Measurements from ENCODE around the gene KRT71.

The KRT71 gene

DNA sequence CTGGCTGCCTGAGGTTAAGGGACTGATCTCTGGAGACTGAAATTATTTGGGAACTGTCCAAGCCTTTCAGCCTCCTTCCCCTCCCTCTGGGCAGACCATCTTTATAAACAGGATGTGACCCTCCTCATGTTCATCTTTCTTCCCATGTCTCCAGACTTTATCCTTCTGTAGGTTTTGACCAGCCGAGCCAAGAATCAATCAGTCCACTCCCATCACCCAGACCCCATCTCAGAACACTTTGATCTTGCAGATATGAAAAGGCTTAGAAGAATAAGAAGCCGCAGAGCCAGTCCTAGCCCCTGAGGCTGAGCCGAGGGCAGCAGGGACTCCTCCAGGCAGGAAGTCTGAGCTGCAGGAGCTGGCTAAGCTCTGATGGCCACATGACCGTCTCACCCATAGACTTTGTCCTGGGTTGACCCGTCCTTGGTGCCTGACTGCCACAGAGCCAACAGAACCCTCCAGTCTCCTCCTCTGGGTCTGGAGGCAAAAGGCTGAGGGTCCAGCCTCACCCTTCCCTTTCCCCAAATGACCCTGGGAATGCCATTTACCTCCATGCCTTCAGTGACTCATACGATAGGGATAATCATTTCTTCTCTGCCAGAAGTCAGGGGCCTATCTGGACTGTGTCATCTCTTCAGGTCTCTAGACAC, 1.6 kb downstream of the KRT71 start:
- Mint-ChIP-seq H3K4me1 (peaks cover 9% of the 10 kb centered on the region), H3K36me3 (ENCODE audit: low read depth) (no peaks in the 10 kb centered on the region), H3K27ac (no peak overlapping the region), H3K9me3 (no peaks in the 10 kb centered on the region), H3K4me3 (no peak overlapping the region), H3K27me3 (ENCODE audit: low read depth, poor library complexity) (peaks cover 14% of the 10 kb centered on the region)
- no peak for DNase-seq
- TF ChIP-seq, protein P1, sequence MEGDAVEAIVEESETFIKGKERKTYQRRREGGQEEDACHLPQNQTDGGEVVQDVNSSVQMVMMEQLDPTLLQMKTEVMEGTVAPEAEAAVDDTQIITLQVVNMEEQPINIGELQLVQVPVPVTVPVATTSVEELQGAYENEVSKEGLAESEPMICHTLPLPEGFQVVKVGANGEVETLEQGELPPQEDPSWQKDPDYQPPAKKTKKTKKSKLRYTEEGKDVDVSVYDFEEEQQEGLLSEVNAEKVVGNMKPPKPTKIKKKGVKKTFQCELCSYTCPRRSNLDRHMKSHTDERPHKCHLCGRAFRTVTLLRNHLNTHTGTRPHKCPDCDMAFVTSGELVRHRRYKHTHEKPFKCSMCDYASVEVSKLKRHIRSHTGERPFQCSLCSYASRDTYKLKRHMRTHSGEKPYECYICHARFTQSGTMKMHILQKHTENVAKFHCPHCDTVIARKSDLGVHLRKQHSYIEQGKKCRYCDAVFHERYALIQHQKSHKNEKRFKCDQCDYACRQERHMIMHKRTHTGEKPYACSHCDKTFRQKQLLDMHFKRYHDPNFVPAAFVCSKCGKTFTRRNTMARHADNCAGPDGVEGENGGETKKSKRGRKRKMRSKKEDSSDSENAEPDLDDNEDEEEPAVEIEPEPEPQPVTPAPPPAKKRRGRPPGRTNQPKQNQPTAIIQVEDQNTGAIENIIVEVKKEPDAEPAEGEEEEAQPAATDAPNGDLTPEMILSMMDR (IDR thresholded peaks at IDR 0.05): no peak

DNA sequence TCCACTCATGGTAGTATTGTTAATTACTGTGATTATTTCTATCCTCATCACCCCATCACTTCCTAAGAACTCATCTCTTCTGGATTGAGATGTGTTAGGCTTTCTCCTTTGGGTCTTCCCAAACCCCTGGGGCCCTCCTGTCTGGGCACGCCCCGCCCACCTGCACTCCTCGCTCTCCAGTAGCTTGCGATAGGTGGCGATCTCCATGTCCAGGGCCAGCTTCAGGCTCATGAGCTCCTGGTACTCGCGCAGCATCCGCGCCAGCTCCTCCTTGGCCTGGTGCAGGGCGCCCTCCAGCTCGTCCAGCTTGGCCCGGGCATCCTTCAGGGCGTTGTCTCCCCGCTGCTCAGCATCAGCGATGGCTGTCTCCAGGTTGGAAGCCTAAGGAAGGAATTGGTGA, 6.8 kb downstream of the KRT71 start:
- peaks cover 7% of the 10 kb centered on the region for H3K27me3 Mint-ChIP-seq (ENCODE audit: low read depth, poor library complexity)
- no peaks in the 10 kb centered on the region for H3K36me3 Mint-ChIP-seq (ENCODE audit: low read depth)
- H3K27ac Mint-ChIP-seq: no peak overlapping the region
- peaks cover 18% of the 10 kb centered on the region for H3K4me1 Mint-ChIP-seq
- no peaks in the 10 kb centered on the region for H3K9me3 Mint-ChIP-seq
- TF ChIP-seq, protein P1 (IDR thresholded peaks at IDR 0.05): no peak
- DNase-seq: no peak
- H3K4me3 Mint-ChIP-seq: no peak overlapping the region

- H3K36me3 Mint-ChIP-seq (ENCODE audit: low read depth): no peaks in the 10 kb centered on the region
- no peak overlapping the region for H3K4me3 Mint-ChIP-seq
- no peaks in the 10 kb centered on the region for H3K9me3 Mint-ChIP-seq
- no peak overlapping the region for H3K27ac Mint-ChIP-seq
- H3K27me3 Mint-ChIP-seq (ENCODE audit: low read depth, poor library complexity): peaks cover 5% of the 10 kb centered on the region
- no peak for DNase-seq
- H3K4me1 Mint-ChIP-seq: peaks cover 27% of the 10 kb centered on the region
- TF ChIP-seq, protein P1 (IDR thresholded peaks at IDR 0.05): no peak
Measured at GRCh38 chr12:52543985-52544883, 8.7 kb downstream of the KRT71 start.

GRCh38 chr12:52542785-52543318, 10.1 kb downstream of the KRT71 start:
- H3K27me3 Mint-ChIP-seq (ENCODE audit: low read depth, poor library complexity): no peaks in the 10 kb centered on the region
- no peak for DNase-seq
- no peaks in the 10 kb centered on the region for H3K36me3 Mint-ChIP-seq (ENCODE audit: low read depth)
- no peak overlapping the region for H3K4me3 Mint-ChIP-seq
- TF ChIP-seq, protein P1 (IDR thresholded peaks at IDR 0.05): no peak
- H3K27ac Mint-ChIP-seq: no peak overlapping the region
- H3K4me1 Mint-ChIP-seq: peaks cover 39% of the 10 kb centered on the region
- no peaks in the 10 kb centered on the region for H3K9me3 Mint-ChIP-seq

- Mint-ChIP-seq H3K9me3 (no peaks in the 10 kb centered on the region), H3K27me3 (ENCODE audit: low read depth, poor library complexity) (no peaks in the 10 kb centered on the region), H3K4me1 (peaks cover 39% of the 10 kb centered on the region), H3K27ac (no peak overlapping the region), H3K4me3 (no peak overlapping the region), H3K36me3 (ENCODE audit: low read depth) (no peaks in the 10 kb centered on the region)
- TF ChIP-seq, protein P1 (IDR thresholded peaks at IDR 0.05): no peak
- DNase-seq: no peak
Measured at GRCh38 chr12:52542157-52542556, 10.8 kb downstream of the KRT71 start.

Measured in nephron progenitor cell (in vitro differentiated cells).